Stimulated activated CD4-positive, alpha-beta T cell treated with anti-CD3 and anti-CD28 coated beads, Interleukin-15, amount 100 ng/mL, for 24 hours (primary cell): Measurements from ENCODE around the gene NRXN2.

Source experiments
- DNase-seq: peaks from one replicate; pipeline ENCODE4 v3.0.0-alpha.2; 2020

NRXN2 gene

GRCh38 chr11:64758330-64759079 is 35.5 kb upstream of the NRXN2 start:
- no peak for DNase-seq

GRCh38 chr11:64757549-64758329 is 34.7 kb upstream of the NRXN2 start:
- no peak for DNase-seq

- no peak for DNase-seq
Measured at GRCh38 chr11:64755681-64756361, 32.8 kb upstream of the NRXN2 start.

- DNase-seq, result no peak
Measured at GRCh38 chr11:64754919-64755662, 32.1 kb upstream of the NRXN2 start.

GRCh38 chr11:64754124-64754918 is 31.3 kb upstream of the NRXN2 start:
- DNase-seq, result no peak

- no peak for DNase-seq
Measured at GRCh38 chr11:64753380-64754123, 30.6 kb upstream of the NRXN2 start.

- no peak for DNase-seq
Measured at GRCh38 chr11:64753019-64753379, 30.0 kb upstream of the NRXN2 start.

GRCh38 chr11:64752175-64752970 is 29.4 kb upstream of the NRXN2 start:
- DNase-seq, result no peak

- DNase-seq, result no peak
Measured at GRCh38 chr11:64751580-64751979, 28.6 kb upstream of the NRXN2 start.

GRCh38 chr11:64751136-64751535 is 28.1 kb upstream of the NRXN2 start:
- DNase-seq, result no peak

GRCh38 chr11:64750361-64751054 is 27.5 kb upstream of the NRXN2 start:
- no peak for DNase-seq

- DNase-seq, result no peak
Measured at GRCh38 chr11:64747961-64748665, 25.1 kb upstream of the NRXN2 start.

- no peak for DNase-seq
Measured at GRCh38 chr11:64746486-64746885, 23.5 kb upstream of the NRXN2 start.

GRCh38 chr11:64745521-64746328 is 22.7 kb upstream of the NRXN2 start:
- DNase-seq, result peak; percentile 68

- DNase-seq, result peak; percentile 63
Measured at GRCh38 chr11:64745189-64745520, 22.2 kb upstream of the NRXN2 start.

- DNase-seq, result peak; percentile 30
Measured at GRCh38 chr11:64744544-64745188, 21.7 kb upstream of the NRXN2 start.

- peak; percentile 81 for DNase-seq
Measured at GRCh38 chr11:64743591-64744543, 20.9 kb upstream of the NRXN2 start, which contains the start of gene RASGRP2. Gene RASGRP2, minus strand, starts transcription at chr11:64744142. Its CDS starts 1,276 bp downstream, at chr11:64742866.
